Measurements from ENCODE around the gene CCT5. TPM values are rescaled to one million over a fixed set of nuclear protein-coding genes. Genes with fewer than 3 reads are reported as not detected.
"Not testable (repeated sequence)": the region's sequence is repeated elsewhere in the genome, so short reads cannot be mapped to it uniquely, and the experiment has no call there.

CCT5 gene
- total RNA-seq, 2 experiments from 2014 or later, result 360 to 375 TPM

DNA sequence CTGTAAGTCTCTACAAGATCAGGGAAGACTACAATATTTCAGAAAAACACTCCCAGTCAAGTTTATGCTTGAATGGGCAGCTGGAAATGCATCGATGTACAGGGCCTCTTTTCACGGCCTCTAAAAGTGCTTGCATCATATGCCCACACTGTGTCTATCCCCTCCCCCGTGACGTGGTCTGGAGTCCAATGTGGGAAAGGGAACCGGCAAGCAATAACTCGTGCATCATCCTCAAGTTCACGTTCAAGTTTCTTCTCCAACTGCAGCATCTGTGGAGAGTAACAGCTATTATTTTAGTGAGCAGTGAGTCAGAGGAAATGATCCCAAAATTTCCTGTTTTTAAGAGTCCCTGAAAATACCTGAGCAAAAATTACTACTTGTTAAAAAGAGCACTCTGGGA is 22.7 kb upstream of the CCT5 start:
- POLR2A ChIA-PET, result no interaction called here
- CTCF ChIA-PET, result no interaction called here
- peaks cover 18% of the 10 kb centered on the region for H3K9me3 Mint-ChIP-seq

GRCh38 chr5:10228288-10228687 is 21.8 kb upstream of the CCT5 start:
- no peak for DNase-seq
- Mint-ChIP-seq H3K4me3 (no peak overlapping the region), H3K27ac (no peak overlapping the region), H3K36me3 (peaks cover 49% of the 10 kb centered on the region), H3K27me3 (no peaks in the 10 kb centered on the region), H3K4me1 (ENCODE audit: low read depth) (no peaks in the 10 kb centered on the region), H3K9me3 (peaks cover 18% of the 10 kb centered on the region)
- ChIA-PET CTCF (no interaction called here), POLR2A (no interaction called here)
- intact Hi-C loops (cut with micrococcal nuclease), result no loop called here

More for the DNA sequence above, 22.7 kb upstream of the CCT5 start:
- intact Hi-C loops (cut with micrococcal nuclease), result no loop called here
- Mint-ChIP-seq H3K27ac (no peak overlapping the region), H3K4me3 (no peak overlapping the region), H3K27me3 (no peaks in the 10 kb centered on the region), H3K4me1 (ENCODE audit: low read depth) (no peaks in the 10 kb centered on the region), H3K36me3 (peaks cover 55% of the 10 kb centered on the region)
- no peak for DNase-seq

- no peaks in the 10 kb centered on the region for H3K27me3 Mint-ChIP-seq
- H3K36me3 Mint-ChIP-seq, result peaks cover 39% of the 10 kb centered on the region
- POLR2A ChIA-PET, result no interaction called here
- peaks cover 12% of the 10 kb centered on the region for H3K9me3 Mint-ChIP-seq
- intact Hi-C loops (cut with micrococcal nuclease), result no loop called here
- no peak overlapping the region for H3K4me3 Mint-ChIP-seq
- no peak overlapping the region for H3K27ac Mint-ChIP-seq
- no peaks in the 10 kb centered on the region for H3K4me1 Mint-ChIP-seq (ENCODE audit: low read depth)
- DNase-seq, result no peak
- CTCF ChIA-PET, result no interaction called here
Observed at GRCh38 chr5:10229306-10230048, 20.6 kb upstream of the CCT5 start.

GRCh38 chr5:10232386-10232785 is 17.7 kb upstream of the CCT5 start:
- Mint-ChIP-seq H3K27ac (no peak overlapping the region), H3K4me1 (ENCODE audit: low read depth) (no peaks in the 10 kb centered on the region), H3K27me3 (no peaks in the 10 kb centered on the region), H3K4me3 (no peak overlapping the region), H3K36me3 (peaks cover 28% of the 10 kb centered on the region), H3K9me3 (no peaks in the 10 kb centered on the region)
- ChIA-PET CTCF (no interaction called here), POLR2A (no interaction called here)
- intact Hi-C loops (cut with micrococcal nuclease), result no loop called here
- DNase-seq, result no peak

DNA sequence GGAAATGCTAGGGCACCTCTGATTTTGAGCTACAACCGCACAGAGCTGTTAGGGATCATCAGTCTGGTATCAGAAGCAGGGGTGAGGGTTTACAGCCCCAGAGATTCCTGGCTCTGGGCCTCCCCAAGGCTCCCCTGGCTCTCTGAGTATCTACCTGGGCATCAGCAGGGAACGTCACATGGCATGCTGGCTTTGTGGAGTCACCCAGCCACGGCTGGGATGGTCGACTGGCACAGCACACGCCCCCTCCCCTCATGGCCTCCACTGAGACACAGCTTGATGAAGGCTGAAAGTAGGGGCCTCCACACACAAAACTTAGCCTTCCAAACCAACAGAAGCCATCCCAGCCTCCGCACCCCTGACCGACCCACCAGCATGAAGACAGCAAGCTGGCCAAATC is 17.1 kb upstream of the CCT5 start:
- ChIA-PET POLR2A (no interaction called here), CTCF (no interaction called here)
- H3K9me3 Mint-ChIP-seq, result no peaks in the 10 kb centered on the region
- no peaks in the 10 kb centered on the region for H3K4me1 Mint-ChIP-seq (ENCODE audit: low read depth)
- no peak for DNase-seq
- no peak overlapping the region for H3K27ac Mint-ChIP-seq
- no peak overlapping the region for H3K4me3 Mint-ChIP-seq
- intact Hi-C loops (cut with micrococcal nuclease), result no loop called here
- peaks cover 29% of the 10 kb centered on the region for H3K36me3 Mint-ChIP-seq
- H3K27me3 Mint-ChIP-seq, result no peaks in the 10 kb centered on the region

- CTCF ChIA-PET, result no interaction called here
- intact Hi-C loops (cut with micrococcal nuclease), result no loop called here
- Mint-ChIP-seq H3K4me1 (ENCODE audit: low read depth) (no peaks in the 10 kb centered on the region), H3K4me3 (no peak overlapping the region), H3K36me3 (peaks cover 33% of the 10 kb centered on the region), H3K27me3 (no peaks in the 10 kb centered on the region), H3K9me3 (no peaks in the 10 kb centered on the region), H3K27ac (no peak overlapping the region)
- POLR2A ChIA-PET, result no interaction called here
- DNase-seq, result no peak
Observed at GRCh38 chr5:10233505-10233904, 16.6 kb upstream of the CCT5 start.

GRCh38 chr5:10235350-10235749 is 14.7 kb upstream of the CCT5 start:
- no peak overlapping the region for H3K4me3 Mint-ChIP-seq
- no peak overlapping the region for H3K27ac Mint-ChIP-seq
- H3K27me3 Mint-ChIP-seq, result no peaks in the 10 kb centered on the region
- no peak for DNase-seq
- ChIA-PET POLR2A (no interaction called here), CTCF (no interaction called here)
- no peaks in the 10 kb centered on the region for H3K9me3 Mint-ChIP-seq
- intact Hi-C loops (cut with micrococcal nuclease), result no loop called here
- H3K36me3 Mint-ChIP-seq, result peaks cover 34% of the 10 kb centered on the region
- H3K4me1 Mint-ChIP-seq (ENCODE audit: low read depth), result no peaks in the 10 kb centered on the region

DNA sequence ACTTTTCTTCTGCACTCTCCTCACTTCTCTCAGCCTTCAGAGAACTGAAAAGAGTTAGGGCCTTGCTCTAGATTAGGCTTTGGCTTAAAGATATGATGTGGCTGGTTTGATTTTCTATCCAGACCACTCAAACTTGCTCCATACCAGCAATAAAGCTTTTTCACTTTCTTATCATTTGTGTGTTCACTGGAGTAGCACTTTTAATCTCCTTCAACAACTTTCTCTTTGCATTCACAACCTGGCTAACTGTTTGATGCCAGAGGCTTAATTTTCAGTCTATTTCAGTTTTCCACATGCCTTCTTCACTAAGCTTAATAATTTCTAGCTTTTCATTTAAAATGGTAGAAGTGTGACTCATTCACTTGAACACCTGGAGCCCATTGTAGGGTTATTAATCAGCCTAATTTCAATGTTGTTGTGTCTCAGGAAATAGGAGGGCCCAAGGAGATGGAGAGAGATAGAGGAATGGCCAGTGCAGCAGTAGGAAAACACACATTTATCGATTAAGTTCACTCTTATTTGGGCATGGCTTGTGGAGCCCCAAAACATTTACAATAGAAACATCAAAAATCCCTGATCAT is 6.3 kb upstream of the CCT5 start:
- Mint-ChIP-seq H3K4me3 (no peak overlapping the region), H3K9me3 (no peaks in the 10 kb centered on the region), H3K27ac (no peak overlapping the region), H3K36me3 (peaks cover 3% of the 10 kb centered on the region), H3K27me3 (no peaks in the 10 kb centered on the region), H3K4me1 (ENCODE audit: low read depth) (peaks cover 20% of the 10 kb centered on the region)
- ChIA-PET CTCF (interaction anchor here (0.6 kb wide), 1 partner anchor 359 kb away, joined by 3 read pairs; no protein-coding TSS in a partner anchor), POLR2A (no interaction called here)
- intact Hi-C loops (cut with micrococcal nuclease), result loop anchor here (10.0 kb wide), 1 partner anchor 879 kb away; no protein-coding TSS in a partner anchor
- DNase-seq, result no peak

- H3K27me3 Mint-ChIP-seq, result no peaks in the 10 kb centered on the region
Observed at GRCh38 chr5:10244342-10244944, 5.6 kb upstream of the CCT5 start.

DNA sequence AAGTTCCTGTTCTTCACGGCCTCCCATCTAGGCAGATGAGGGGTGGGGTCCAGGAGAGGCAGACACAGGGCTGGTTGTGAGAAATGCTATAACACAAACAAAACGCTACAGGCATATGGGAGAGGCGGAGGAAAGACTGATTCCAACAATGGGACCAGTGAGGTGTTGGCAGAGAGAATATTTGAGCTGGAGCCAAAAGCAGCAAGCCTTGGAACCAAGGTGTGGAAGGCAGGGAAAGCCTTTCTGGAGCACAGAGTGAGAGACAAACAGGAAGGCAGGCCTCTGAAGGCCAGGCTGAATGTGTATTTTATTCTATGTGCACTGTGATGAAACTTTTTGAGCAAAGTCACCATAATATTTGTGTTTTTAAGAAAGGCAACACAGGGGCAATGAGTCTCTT is 3.3 kb upstream of the CCT5 start:
- CTCF ChIA-PET, result no interaction called here
- H3K27ac Mint-ChIP-seq, result no peak overlapping the region
- no peaks in the 10 kb centered on the region for H3K27me3 Mint-ChIP-seq
- peaks cover 29% of the 10 kb centered on the region for H3K4me1 Mint-ChIP-seq (ENCODE audit: low read depth)
- peaks cover 11% of the 10 kb centered on the region for H3K36me3 Mint-ChIP-seq
- intact Hi-C loops (cut with micrococcal nuclease), result loop anchor here (10.0 kb wide), 1 partner anchor 882 kb away; no protein-coding TSS in a partner anchor
- no peak overlapping the region for H3K4me3 Mint-ChIP-seq
- no peak for DNase-seq
- no peaks in the 10 kb centered on the region for H3K9me3 Mint-ChIP-seq
- POLR2A ChIA-PET, result no interaction called here

More at GRCh38 chr5:10244342-10244944, 5.6 kb upstream of the CCT5 start:
- ChIA-PET POLR2A (no interaction called here), CTCF (no interaction called here)
- Mint-ChIP-seq H3K27ac (no peak overlapping the region), H3K4me3 (no peak overlapping the region), H3K4me1 (ENCODE audit: low read depth) (peaks cover 23% of the 10 kb centered on the region), H3K9me3 (no peaks in the 10 kb centered on the region), H3K36me3 (no peaks in the 10 kb centered on the region)
- intact Hi-C loops (cut with micrococcal nuclease), result loop anchor here (10.0 kb wide), 1 partner anchor 880 kb away; no protein-coding TSS in a partner anchor
- DNase-seq, result no peak

GRCh38 chr5:10247217-10247616 is 2.9 kb upstream of the CCT5 start:
- intact Hi-C loops (cut with micrococcal nuclease), result loop anchor here (10.0 kb wide), 1 partner anchor 882 kb away; no protein-coding TSS in a partner anchor
- H3K27me3 Mint-ChIP-seq, H3K9me3 Mint-ChIP-seq, CTCF ChIA-PET, DNase-seq, POLR2A ChIA-PET, H3K4me3 Mint-ChIP-seq, H3K27ac Mint-ChIP-seq: not testable (repeated sequence)
- peaks cover 16% of the 10 kb centered on the region for H3K36me3 Mint-ChIP-seq
- H3K4me1 Mint-ChIP-seq (ENCODE audit: low read depth), result peaks cover 34% of the 10 kb centered on the region

GRCh38 chr5:10248378-10249260 is 1.5 kb upstream of the CCT5 start:
- Mint-ChIP-seq H3K27ac (peak overlapping the region; percentile 99), H3K4me3 (peak overlapping the region; percentile 84), H3K9me3 (no peaks in the 10 kb centered on the region), H3K4me1 (ENCODE audit: low read depth) (peaks cover 41% of the 10 kb centered on the region), H3K36me3 (peaks cover 20% of the 10 kb centered on the region), H3K27me3 (no peaks in the 10 kb centered on the region)
- POLR2A ChIA-PET, result interaction anchor here (4.2 kb wide), 1 partner anchor 105 kb away, joined by 36 read pairs; the partner anchor contains the start of gene MARCHF6
- intact Hi-C loops (cut with micrococcal nuclease), result loop anchor here (2.0 to 10.0 kb wide), 2 partner anchors 512 to 884 kb away; partner anchors contain the start of gene DAP
- DNase-seq, result peak; percentile 17
- CTCF ChIA-PET, result interaction anchor here (1.3 kb wide), 1 partner anchor 35 kb away, joined by 5 read pairs; no protein-coding TSS in a partner anchor

All from activated CD4-positive, alpha-beta memory T cell treated with anti-CD3 and anti-CD28 coated beads for 36 hours (primary cell).